Uterus (tissue), 2 donors: Measurements from ENCODE around the gene BSDC1.
"Not testable (repeated sequence)": the region's sequence is repeated elsewhere in the genome, so short reads cannot be mapped to it uniquely, and the experiment has no call there.

ENCODE experiments used
- POLR2A ChIP-seq, 2 donors: fragments of 450-650 bp; IDR thresholded peaks; one replicate each; pipeline ENCODE4 v1.6.1; 2016; ENCODE audit warnings: antibody characterized with exemption in 2 of 2, mild to moderate bottlenecking in 1 of 2, moderate library complexity in 1 of 2
- TF ChIP-seq, protein P1 (sequence below), 4 experiments: fragments of 200-600 bp in 2 of 4; fragments of 450-650 bp in 2 of 4; sonication (generic) in 2 of 4; IDR thresholded peaks; one replicate each; pipeline ENCODE4 v1.5.1; 2016 to 2019; ENCODE audit warnings: antibody characterized with exemption in 4 of 4, mild to moderate bottlenecking in 2 of 4, moderate library complexity in 1 of 4

DNA sequence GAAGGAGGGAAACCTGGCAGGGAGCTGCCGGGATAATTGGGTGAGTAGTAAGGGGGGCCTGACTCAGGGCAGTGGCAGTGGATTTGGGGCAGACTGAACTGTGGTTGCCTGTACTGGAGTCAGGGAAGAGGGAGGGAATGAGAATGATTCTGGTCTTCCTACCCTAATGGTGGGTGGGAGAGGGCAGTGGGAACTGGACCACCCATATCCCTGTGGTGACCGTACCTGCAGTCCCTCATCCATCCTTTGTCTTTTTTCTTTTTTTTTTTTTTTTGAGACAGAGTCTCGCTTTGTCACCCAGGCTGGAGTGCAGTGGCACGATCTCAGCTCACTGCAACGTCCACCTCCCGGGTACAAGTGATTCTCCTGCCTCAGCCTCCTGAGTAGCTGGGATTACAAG, 38.5 kb downstream of the BSDC1 start:
- TF ChIP-seq, protein P1, sequence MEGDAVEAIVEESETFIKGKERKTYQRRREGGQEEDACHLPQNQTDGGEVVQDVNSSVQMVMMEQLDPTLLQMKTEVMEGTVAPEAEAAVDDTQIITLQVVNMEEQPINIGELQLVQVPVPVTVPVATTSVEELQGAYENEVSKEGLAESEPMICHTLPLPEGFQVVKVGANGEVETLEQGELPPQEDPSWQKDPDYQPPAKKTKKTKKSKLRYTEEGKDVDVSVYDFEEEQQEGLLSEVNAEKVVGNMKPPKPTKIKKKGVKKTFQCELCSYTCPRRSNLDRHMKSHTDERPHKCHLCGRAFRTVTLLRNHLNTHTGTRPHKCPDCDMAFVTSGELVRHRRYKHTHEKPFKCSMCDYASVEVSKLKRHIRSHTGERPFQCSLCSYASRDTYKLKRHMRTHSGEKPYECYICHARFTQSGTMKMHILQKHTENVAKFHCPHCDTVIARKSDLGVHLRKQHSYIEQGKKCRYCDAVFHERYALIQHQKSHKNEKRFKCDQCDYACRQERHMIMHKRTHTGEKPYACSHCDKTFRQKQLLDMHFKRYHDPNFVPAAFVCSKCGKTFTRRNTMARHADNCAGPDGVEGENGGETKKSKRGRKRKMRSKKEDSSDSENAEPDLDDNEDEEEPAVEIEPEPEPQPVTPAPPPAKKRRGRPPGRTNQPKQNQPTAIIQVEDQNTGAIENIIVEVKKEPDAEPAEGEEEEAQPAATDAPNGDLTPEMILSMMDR (IDR thresholded peaks at IDR 0.05): not testable (repeated sequence)
- TF ChIP-seq POLR2A (IDR thresholded peaks at IDR 0.05): not testable (repeated sequence)
